GF-D8 (cell line): Measurements from ENCODE around the gene NELL1.
"Not testable (repeated sequence)": the region's sequence is repeated elsewhere in the genome, so short reads cannot be mapped to it uniquely, and the experiment has no call there.

Experiments
- DNase-seq: peaks from one replicate; lab custom pipeline; 2025; lab: John Stamatoyannopoulos, UW

The NELL1 gene

DNA sequence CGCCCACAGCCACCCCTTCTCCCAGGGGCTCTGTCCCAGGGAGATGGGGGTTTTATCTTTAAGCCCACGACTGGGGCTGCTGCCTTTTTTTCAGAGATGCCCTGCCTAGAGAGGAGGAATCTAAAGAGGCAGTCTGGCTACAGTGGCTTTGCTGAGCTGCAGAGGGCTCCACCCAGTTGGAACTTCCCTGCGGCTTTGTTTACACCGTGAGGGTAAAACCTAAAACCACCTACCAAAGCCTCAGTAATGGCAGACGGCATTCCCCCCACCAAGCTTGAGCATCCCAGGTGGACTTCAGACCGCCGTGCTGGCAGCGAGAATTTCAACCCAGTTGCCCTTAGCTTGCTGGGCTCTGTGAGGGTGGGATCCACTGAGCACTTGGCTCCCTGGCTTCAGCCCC is 535.8 kb downstream of the NELL1 start:
- DNase-seq, result no peak

DNA sequence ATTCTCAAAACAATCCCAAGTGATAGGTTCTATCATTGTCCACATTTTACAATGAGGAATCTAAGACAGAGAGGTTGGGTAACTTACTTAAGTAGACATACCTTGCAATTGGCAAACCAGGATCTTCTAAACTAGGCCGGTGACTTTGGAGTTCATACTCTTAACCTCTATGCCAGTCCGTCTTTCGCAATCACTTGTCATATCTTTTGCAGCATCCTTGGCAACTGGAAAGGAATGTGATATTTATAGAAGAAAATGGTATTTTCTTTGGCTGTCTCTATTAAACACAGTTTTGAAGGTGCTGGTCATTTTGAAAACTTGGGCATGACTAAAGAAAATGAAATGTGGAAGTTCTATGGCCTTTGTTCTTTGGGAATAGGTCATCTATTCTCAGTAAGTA is 556.5 kb downstream of the NELL1 start:
- no peak for DNase-seq

DNA sequence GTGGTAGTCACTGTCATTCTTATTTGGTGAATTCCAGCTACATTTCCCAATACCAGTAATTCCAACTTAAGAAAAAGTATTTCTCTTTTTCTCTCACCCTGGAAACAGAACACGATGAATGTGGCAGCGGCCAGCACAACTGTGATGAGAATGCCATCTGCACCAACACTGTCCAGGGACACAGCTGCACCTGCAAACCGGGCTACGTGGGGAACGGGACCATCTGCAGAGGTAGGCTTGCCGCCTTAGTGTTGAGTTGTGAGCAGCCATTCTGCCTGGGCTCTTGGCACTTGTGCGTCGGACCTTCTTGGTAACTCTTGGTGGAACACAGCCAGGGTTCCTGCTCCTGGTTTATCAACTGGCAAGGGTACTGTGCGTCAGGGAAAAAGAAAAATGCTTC is 559.8 kb downstream of the NELL1 start:
- DNase-seq, result no peak

DNA sequence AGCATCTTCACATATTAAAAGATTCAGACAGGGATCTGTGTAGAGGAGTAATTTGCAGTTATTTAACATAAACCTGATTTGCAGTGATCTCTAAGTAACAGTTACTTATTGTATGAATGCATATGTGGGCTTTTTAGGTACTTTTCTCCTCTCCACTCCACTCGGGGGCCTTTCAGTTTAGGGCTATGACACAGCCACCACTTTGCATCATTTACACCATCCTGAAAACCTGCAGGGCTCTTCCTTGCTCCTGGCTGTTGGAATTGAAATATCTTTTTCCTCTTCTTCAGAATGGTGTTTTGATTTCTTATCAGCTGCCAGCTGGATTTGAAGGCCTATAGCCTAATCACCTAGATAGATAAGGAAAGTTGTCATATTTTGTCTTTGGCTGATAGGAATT is 580.8 kb downstream of the NELL1 start:
- no peak for DNase-seq

DNA sequence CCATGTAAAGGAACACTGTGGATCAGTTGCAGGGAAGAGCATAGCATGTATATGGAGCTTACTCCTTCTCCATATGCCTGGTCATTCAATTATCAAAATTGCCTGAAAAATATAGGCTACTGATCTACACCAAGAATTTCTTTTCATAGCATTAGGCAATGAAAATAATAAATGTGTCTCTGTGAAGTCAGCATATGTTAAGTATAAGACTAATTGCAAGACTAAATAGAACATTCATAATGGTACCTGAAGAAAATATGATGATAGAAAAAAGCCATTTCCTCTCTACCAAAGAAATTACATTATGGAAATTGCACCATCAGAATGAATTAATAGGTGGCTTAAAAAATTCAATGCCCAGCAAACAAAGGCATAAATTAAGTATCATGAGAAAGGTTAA is 584.7 kb downstream of the NELL1 start:
- no peak for DNase-seq

- no peak for DNase-seq
These were observed 585.4 kb downstream of the NELL1 start for GRCh38 chr11:21254790-21255189.

DNA sequence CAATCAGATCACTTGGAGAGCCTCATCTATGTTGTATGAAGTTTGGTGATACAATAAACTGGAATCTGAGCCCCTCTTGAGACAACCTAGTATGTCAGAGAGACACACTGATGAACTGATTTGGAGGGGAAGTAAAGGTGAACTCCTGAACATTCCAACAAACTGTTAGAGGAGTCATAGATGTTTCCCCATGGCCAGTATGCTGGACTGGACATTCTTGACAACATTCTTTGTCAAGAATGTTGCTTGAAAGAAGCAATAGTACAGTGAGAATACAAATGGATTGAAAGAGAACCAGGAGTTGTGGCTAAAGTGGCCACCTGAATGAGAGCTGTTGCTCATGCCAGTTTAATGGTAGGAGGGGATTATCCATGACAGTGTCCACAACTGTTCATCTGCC is 588.1 kb downstream of the NELL1 start:
- DNase-seq, result no peak

DNA sequence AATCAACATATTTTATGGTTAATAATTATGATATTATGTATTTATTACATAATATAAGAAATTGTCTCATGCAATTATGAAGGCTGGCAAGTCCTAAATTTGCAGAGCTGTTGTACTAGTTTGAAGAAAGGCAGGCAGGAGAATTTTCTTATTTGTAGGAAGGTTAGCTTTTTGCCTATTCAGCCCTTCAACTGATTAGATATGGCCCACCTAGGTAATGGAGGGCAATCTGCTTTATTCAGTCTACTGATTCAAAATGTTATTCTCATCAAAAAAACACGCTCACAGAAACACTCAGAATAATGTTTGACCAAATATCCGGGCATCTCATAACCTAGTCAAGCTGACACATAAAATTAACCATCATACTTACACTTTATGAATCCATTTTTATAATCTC is 589.0 kb downstream of the NELL1 start:
- DNase-seq, result no peak

DNA sequence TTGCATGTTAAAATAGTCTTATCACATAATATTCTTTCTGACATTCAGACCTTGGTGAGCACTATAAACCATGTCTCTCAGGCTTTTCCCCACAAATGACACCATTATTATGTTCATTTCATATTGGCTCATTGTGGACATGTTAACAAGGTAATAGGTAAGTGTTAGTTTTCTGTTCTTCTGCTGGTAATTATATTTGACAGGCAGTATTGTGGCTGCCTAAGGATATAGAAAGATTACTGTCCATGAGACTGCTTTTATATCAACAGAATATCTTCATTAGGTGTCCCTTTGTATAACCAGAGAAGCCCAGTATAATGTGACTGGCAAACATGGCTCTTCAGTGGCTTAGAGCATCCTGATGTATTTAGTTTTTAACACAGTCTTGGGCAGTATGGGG is 590.7 kb downstream of the NELL1 start:
- DNase-seq, result no peak

- no peak for DNase-seq
These were observed 593.6 kb downstream of the NELL1 start for GRCh38 chr11:21262992-21263391.

DNA sequence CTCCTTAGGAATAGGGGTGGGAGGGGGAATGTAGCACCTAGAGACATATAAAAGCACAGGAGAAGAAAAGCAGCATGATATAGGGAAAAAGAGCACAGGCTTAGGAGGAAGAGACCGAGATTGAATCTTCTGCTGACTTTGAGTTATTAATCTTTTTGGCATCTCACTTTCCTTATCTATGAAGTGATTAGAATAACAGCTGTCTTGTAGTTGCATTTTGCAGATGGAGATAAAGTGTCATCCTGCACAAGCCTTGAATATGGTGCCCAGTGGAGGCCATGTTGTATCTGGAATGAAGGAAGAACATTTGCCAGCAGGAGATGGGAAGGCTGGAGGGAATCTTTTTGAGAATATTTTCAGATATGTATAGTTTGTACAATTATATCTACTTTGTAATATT is 594.7 kb downstream of the NELL1 start:
- DNase-seq, result no peak

DNA sequence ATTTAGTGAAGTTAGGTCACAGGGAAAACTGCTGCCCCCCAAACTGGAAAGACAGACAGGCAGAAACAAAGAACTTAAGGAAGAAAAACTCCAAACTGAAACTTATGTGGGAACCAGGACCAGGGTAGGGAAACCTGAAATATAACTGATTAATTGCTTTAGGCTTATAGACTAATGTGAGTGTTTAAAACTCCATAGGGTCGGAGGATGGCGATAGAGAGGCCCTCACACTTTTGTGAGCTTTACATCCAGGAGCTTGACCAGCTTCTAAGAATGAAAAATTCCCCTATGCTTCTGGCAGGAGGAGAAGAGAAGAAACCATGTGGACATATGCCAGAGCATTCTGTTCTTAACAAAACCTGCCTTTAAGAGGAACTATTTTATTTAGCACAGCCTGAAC is 598.6 kb downstream of the NELL1 start:
- DNase-seq, result no peak

DNA sequence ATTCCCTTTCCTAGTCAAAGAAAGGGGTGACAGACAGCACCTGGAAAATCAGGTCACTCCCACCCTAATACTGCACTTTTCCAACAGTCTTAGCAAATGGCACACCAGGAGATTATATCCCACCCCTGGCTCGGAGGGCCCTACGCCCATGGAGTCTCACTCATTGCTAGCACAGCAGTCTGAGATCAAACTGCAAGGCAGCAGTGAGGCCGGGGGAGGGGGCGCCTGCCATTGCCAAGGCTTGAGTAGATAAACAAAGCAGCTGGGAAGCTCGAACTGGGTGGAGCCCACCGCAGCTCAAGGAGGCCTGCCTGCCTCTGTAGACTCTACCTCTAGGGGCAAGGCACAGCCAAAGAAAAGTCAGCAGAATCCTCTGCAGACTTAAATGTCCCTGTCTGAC is 602.8 kb downstream of the NELL1 start:
- not testable (repeated sequence) for DNase-seq

DNA sequence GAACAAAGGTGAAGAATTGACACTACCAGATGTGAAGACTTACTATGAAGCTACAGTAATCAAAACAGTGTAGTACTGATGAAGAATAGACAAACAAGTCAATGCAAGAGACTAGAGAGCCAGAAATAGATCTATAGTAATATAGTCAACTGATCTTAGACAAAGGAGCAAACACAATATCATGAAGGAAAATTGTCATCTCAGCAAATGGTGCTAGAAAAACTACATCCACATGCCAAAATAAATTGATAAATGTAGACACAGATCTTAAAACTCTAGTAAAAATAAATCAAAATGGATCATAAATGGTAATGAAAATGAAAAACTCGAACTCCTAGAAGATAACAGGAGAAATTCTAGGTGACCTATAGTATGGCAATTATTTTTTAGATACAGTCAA is 609.5 kb downstream of the NELL1 start:
- DNase-seq, result no peak

DNA sequence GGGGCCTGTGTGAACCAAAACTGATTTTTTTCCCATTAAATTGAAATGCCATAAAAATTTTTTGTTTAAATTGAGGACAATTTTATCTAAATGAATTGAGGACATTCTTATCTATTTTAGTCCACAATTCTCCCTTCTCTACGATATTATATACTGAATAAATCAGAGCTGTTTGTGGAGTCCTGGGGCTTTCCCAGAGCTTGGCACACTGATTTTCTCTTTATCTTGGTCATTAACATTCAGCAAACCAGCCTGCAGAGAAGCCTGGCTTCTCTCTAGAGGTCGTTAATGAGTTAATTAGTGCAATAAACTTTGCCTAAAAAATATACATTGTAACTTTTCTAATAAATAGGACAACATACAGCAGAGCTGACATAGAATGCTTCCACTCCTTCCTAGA is 615.7 kb downstream of the NELL1 start:
- DNase-seq, result no peak

GRCh38 chr11:21289686-21290085 is 620.3 kb downstream of the NELL1 start:
- no peak for DNase-seq

DNA sequence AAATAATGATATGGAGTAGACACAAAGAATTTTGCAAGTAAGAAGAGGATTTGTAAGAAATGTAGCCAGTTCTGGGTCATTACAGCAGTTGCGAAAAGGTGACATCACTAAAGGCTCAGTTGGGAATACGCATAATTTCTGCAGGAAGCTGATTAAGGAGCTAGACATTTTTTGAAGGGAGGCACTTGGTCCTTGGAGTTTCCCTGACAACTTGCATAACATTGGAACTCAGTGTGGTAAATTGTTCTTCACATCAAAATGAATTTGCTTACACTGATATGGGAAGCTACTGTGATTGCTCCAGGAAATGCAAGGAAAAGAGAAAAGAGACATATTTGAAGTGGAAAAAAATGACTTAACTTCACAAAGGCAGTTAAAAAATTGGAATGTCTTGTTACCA is 626.1 kb downstream of the NELL1 start:
- no peak for DNase-seq

DNA sequence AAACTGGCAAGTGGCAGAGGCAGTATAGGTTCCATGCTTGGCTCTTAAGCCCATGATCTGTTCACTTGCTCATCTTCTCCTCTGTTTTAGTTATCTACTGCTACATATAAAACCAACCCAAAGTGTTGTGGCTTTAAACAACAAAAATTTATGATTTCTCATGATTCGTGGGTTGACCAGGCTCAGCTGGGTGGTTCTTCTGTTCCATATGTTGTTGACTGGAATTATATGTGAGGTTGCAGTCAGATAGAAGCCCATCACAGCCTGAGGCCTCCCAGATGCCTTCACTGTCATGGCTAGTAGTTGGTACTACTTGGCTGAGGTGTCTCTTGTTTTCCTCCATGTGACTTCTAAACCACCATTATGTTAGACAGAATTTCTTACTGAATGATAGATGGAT is 632.6 kb downstream of the NELL1 start:
- DNase-seq, result no peak

DNA sequence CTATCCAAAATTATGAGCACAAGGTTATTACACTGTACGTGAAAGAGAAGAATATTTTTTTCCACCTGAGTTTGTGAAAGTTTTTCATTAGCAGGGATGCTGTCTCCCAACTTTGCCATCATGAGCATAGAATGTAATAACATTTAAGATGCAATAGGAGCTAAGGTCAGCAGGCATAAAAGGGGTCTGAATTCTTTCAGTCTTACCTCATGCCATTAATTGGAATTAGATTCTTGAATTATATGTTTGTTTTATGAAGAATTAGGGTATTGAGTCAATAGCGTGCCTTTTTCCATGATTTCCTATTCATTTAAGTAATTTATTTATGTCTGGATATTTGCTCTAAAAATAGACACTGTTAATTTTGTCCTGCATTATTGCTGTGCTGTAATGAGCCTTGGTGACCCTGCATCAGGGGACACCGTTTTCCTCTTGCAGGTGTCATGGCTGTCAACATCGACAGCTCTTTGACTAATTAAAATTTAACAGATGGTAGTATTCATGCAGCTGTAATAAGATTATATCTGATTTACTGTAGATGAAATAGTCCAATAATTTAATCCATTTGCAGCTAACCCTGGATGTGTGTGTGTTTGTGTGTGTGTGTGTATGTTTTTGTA is 637.5 kb downstream of the NELL1 start:
- DNase-seq, result no peak

DNA sequence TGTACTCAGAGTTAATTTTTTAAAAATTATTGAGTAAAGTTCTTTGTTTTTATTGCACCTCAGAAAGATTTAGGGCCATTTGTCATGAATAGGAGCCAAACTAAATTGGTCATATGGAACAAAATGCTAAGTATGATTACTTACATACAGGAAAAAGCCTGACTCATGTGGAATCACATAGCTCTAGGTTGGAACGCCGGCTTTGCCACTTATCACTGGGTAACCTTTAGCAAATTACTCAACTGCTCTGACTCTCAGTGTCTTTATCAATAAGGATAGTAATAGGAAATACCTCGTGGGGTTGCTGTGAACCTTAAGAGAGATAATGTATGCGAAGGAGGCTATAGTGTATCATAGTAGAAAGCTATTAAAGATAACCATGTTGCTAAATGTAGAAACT is 638.5 kb downstream of the NELL1 start:
- DNase-seq, result no peak

- no peak for DNase-seq
These were observed 647.2 kb downstream of the NELL1 start for GRCh38 chr11:21316591-21316990.

DNA sequence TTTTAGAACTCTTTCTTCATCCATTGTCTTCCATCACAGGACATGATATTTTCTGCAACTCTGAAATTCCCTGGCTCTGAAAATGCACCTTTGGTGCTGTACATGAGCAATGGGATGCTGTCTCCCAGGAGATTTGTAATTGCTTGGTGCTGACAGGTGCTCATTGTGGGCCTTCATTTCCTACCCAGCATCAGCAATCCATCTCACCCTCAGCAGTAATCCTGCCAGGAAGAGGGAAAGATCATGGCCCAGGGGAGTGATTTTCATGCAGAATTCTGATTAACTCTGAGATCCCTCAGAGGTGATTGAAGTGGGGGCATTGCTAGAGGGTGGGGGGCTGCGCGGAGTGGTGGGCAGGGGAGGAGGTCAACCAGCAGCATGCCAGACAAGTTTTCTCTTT is 651.7 kb downstream of the NELL1 start:
- DNase-seq, result no peak

GRCh38 chr11:21321530-21321929 is 652.1 kb downstream of the NELL1 start:
- no peak for DNase-seq

GRCh38 chr11:21323617-21324016 is 654.2 kb downstream of the NELL1 start:
- no peak for DNase-seq

GRCh38 chr11:21343204-21343603 is 673.8 kb downstream of the NELL1 start:
- DNase-seq, result no peak
